MCF 10A (cell line): ENCODE measurements around the gene SELENOT. TPM values are rescaled to one million over a fixed set of nuclear protein-coding genes. Genes with fewer than 3 reads are reported as not detected.
A peak's percentile ranks its signal among the peaks of the same experiment; 100 is the strongest.

Source experiments
- BruUV-seq: library from RNA; stranded (reverse); fragments of 400-500 nt; replicated peaks from 2 replicates; lab custom pipeline; 2021; lab: Mats Ljungman, UMichigan
- CTCF ChIA-PET: fragments of 300-600 bp; sonication (Branson Sonifier 250); formaldehyde crosslinking; extraction: SDS; loops from one replicate; lab custom pipeline; 2021; ENCODE audit warnings: antibody characterized with exemption, inconsistent platforms; lab: Yijun Ruan, JAX
- POLR2A ChIA-PET: fragments of 300-600, 350-650 bp; sonication (Branson Sonifier 250); formaldehyde crosslinking; extraction: SDS; loops from one replicate; lab custom pipeline; 2020; ENCODE audit warnings: antibody characterized with exemption, inconsistent platforms; lab: Yijun Ruan, JAX
- DNase-seq: peaks from one replicate; pipeline ENCODE4 v3.0.0-alpha.2; 2018; ENCODE audit not compliant: unreplicated experiment
- H3K27ac Mint-ChIP-seq: one replicate; pipeline ENCODE4 v1.8.0; 2022; ENCODE audit warnings: mild to moderate bottlenecking, low read depth, mixed read lengths; ENCODE audit not compliant: unreplicated experiment
- H3K27me3 Mint-ChIP-seq: one replicate; pipeline ENCODE4 v1.8.0; 2022; ENCODE audit warnings: mixed read lengths; ENCODE audit not compliant: insufficient read depth, unreplicated experiment
- H3K36me3 Mint-ChIP-seq: one replicate; pipeline ENCODE4 v1.8.0; 2022; ENCODE audit warnings: mild to moderate bottlenecking, moderate library complexity, mixed read lengths; ENCODE audit not compliant: insufficient read depth, unreplicated experiment
- H3K4me1 Mint-ChIP-seq: one replicate; pipeline ENCODE4 v1.8.0; 2022; ENCODE audit warnings: mixed read lengths; ENCODE audit not compliant: insufficient read depth, unreplicated experiment
- H3K4me3 Mint-ChIP-seq: one replicate; pipeline ENCODE4 v1.8.0; 2022; ENCODE audit warnings: mild to moderate bottlenecking, moderate library complexity, mixed read lengths; ENCODE audit not compliant: unreplicated experiment
- H3K9me3 Mint-ChIP-seq: one replicate; pipeline ENCODE4 v1.8.0; 2022; ENCODE audit warnings: mixed read lengths; ENCODE audit not compliant: unreplicated experiment
- CTCF ChIP-seq: fragments of 200-600 bp; IDR thresholded peaks from one replicate; pipeline ENCODE4 v1.8.0; 2022; ENCODE audit warnings: antibody characterized with exemption, mild to moderate bottlenecking; ENCODE audit not compliant: unreplicated experiment
- intact Hi-C: fragments of 100-400 bp; cut with micrococcal nuclease; formaldehyde crosslinking; loops from 2 replicates; pipeline ENCODE4 v1.14.1; 2022
- total RNA-seq: library from RNA; stranded (reverse); gene quantifications from 2 replicates; pipeline ENCODE4 v1.2.3, GENCODE V29; 2022

Gene SELENOT
- total RNA-seq, 1 experiment from 2014 or later: 71.1 TPM

- H3K27me3 Mint-ChIP-seq: no peaks in the 10 kb centered on the region
- H3K27ac Mint-ChIP-seq: peak overlapping the region; percentile 93
- BruUV-seq: TSS peak; percentile 93
- H3K36me3 Mint-ChIP-seq: peaks cover 39% of the 10 kb centered on the region
- peak overlapping the region; percentile 92 for H3K4me3 Mint-ChIP-seq
- intact Hi-C loops: loop anchor here (1.0 to 5.0 kb wide), 2 partner anchors 101 to 160 kb away; partner anchors contain the start of genes ERICH6 and SIAH2
- DNase-seq: no peak
- ChIA-PET POLR2A (interaction anchor here (0.5 to 3.4 kb wide), 31 partner anchors 9 to 831 kb away, joined by 3 to 69 read pairs (median 3); partner anchors contain the start of genes EIF2A, ERICH6, SERP1 and SIAH2), CTCF (interaction anchor here (0.7 to 1.5 kb wide), 2 partner anchors 9 to 18 kb away, joined by 3 to 8 read pairs; no protein-coding TSS in a partner anchor)
- TF ChIP-seq CTCF: no peak
- H3K4me1 Mint-ChIP-seq: peaks cover 34% of the 10 kb centered on the region
- H3K9me3 Mint-ChIP-seq: no peaks in the 10 kb centered on the region
Observed at GRCh38 chr3:150602426-150603152, 532 bp upstream of the SELENOT start.

- Mint-ChIP-seq H3K27ac (peak overlapping the region; percentile 93), H3K4me3 (peak overlapping the region; percentile 92), H3K4me1 (peaks cover 39% of the 10 kb centered on the region), H3K9me3 (no peaks in the 10 kb centered on the region), H3K36me3 (peaks cover 44% of the 10 kb centered on the region), H3K27me3 (no peaks in the 10 kb centered on the region)
- CTCF ChIA-PET: interaction anchor here (0.6 kb wide), 1 partner anchor 78 kb away, joined by 3 read pairs; no protein-coding TSS in a partner anchor
- TF ChIP-seq CTCF: no peak
- BruUV-seq: no TSS peak
- intact Hi-C loops: loop anchor here (1.0 to 5.0 kb wide), 2 partner anchors 99 to 158 kb away; partner anchors contain the start of genes ERICH6 and SIAH2
- POLR2A ChIA-PET: interaction anchor here (0.8 to 3.4 kb wide), 9 partner anchors 8 to 195 kb away, joined by 3 to 69 read pairs (median 10); partner anchors contain the start of genes EIF2A, ERICH6, SERP1 and SIAH2
- no peak for DNase-seq
Observed at GRCh38 chr3:150603980-150604319, 829 bp downstream of the SELENOT start.

GRCh38 chr3:150605998-150606641, 3.0 kb downstream of the SELENOT start:
- Mint-ChIP-seq H3K9me3 (no peaks in the 10 kb centered on the region), H3K4me1 (peaks cover 36% of the 10 kb centered on the region), H3K36me3 (peaks cover 49% of the 10 kb centered on the region), H3K4me3 (peak overlapping the region; percentile 92), H3K27ac (no peak overlapping the region), H3K27me3 (no peaks in the 10 kb centered on the region)
- BruUV-seq: no TSS peak
- DNase-seq: no peak
- CTCF ChIA-PET: interaction anchor here (0.6 to 1.0 kb wide), 3 partner anchors 57 to 540 kb away, joined by 3 to 4 read pairs (median 3); no protein-coding TSS in a partner anchor
- intact Hi-C loops: no loop called here
- no peak for TF ChIP-seq CTCF
- POLR2A ChIA-PET: interaction anchor here (0.6 to 1.2 kb wide), 4 partner anchors 11 to 155 kb away, joined by 3 to 4 read pairs (median 4); no protein-coding TSS in a partner anchor
